Measurements from ENCODE around the gene AKT1S1. TPM values are rescaled to one million over a fixed set of nuclear protein-coding genes. Genes with fewer than 3 reads are reported as not detected.

Gene AKT1S1
- total RNA-seq, 1 experiment from 2014 or later = 70.6 TPM

- ChIA-PET POLR2A (no interaction called here), RAD21 (ENCODE audit: low non-redundant PET in 1 of 2, low total read pairs in 2 of 2, uncharacterized antibody in 2 of 2, unreplicated experiment in 2 of 2) (no interaction called here), CTCF (interaction anchor here (1.2 kb wide), 1 partner anchor 13 kb away, joined by 3 read pairs; the partner anchor contains the start of gene ATF5)
- no peaks in the 10 kb centered on the region for H3K9me2 ChIP-seq (ENCODE audit: insufficient read depth)
- H3K36me3 ChIP-seq (ENCODE audit: control insufficient read depth in 1 of 2, insufficient read depth in 2 of 2, low read length in 2 of 2) = peaks cover 38 to 45% of the 10 kb centered on the region in 2 experiments
- no peak overlapping the region for H3K4me2 ChIP-seq (ENCODE audit: low read length)
- H3K9ac ChIP-seq (ENCODE audit: low read length) = no peak overlapping the region
- TF ChIP-seq CTCF (IDR thresholded peaks at IDR 0.05 in 2 of 3, conservative IDR thresholded peaks at IDR 0.05 in 1 of 3; ENCODE audit: borderline replicate concordance in 1 of 3, insufficient read depth in 1 of 3, low read depth in 2 of 3, low read length in 2 of 3) = peak in 2 of 3 experiments; percentile 46; a peak in 4 of 6 replicates
- TF ChIP-seq ELF1 (IDR thresholded peaks at IDR 0.05; ENCODE audit: borderline replicate concordance, low read depth) = no peak
- no peak for TF ChIP-seq POLR2AphosphoS5 (IDR thresholded peaks at IDR 0.05; ENCODE audit: low read depth, low read length)
- no peak for TF ChIP-seq TCF7L2 (IDR thresholded peaks at IDR 0.05; ENCODE audit: borderline replicate concordance, extremely low read depth, insufficient read depth, insufficient read length)
- TF ChIP-seq REST (IDR thresholded peaks at IDR 0.05; ENCODE audit: low read depth) = no peak
- TF ChIP-seq EGR1 (IDR thresholded peaks at IDR 0.05; ENCODE audit: low read depth) = no peak
- TF ChIP-seq EZH2phosphoT487 (IDR thresholded peaks at IDR 0.05; ENCODE audit: borderline replicate concordance) = no peak
- no peaks in the 10 kb centered on the region for H3K9me3 ChIP-seq (ENCODE audit: control insufficient read depth in 1 of 2, insufficient read depth in 1 of 2, low read depth in 1 of 2, low read length in 2 of 2)
- H4K20me1 ChIP-seq (ENCODE audit: insufficient read depth) = no peaks in the 10 kb centered on the region
- peak; percentile 32; the same call in 1 of the 2 replicates for ATAC-seq
- no peak overlapping the region for H3K27ac ChIP-seq (ENCODE audit: low read depth, low read length)
- DNase-seq (ENCODE audit: low read depth, low spot score) = no peak
- H3K4me3 ChIP-seq (replicated peaks in 1 of 2; ENCODE audit: low read depth in 1 of 2, low read length in 2 of 2) = no peak overlapping the region
- H3K79me2 ChIP-seq (ENCODE audit: insufficient read depth, low read length) = peaks cover 95% of the 10 kb centered on the region
- no TSS peak for BruUV-seq (replicated peaks)
- H3K27me3 ChIP-seq (ENCODE audit: insufficient read depth, low read length) = no peaks in the 10 kb centered on the region
- H2AFZ ChIP-seq (ENCODE audit: low read depth, low read length, poor library complexity, severe bottlenecking) = no peak overlapping the region
- intact Hi-C loops (cut with micrococcal nuclease) = no loop called here
- no peaks in the 10 kb centered on the region for H3K4me1 ChIP-seq (ENCODE audit: control insufficient read depth in 1 of 2, insufficient read depth in 2 of 2, low read length in 2 of 2)
Measured at GRCh38 chr19:49915271-49915670, 38.1 kb upstream of the AKT1S1 start.
